HepG2 (cell line): ENCODE results near the gene METTL22. TPM values are rescaled to one million over a fixed set of nuclear protein-coding genes. Genes with fewer than 3 reads are reported as not detected.

Experiments used
- AGO1 ChIP-seq: fragments of 200-400 bp; formaldehyde crosslinking; IDR thresholded peaks from 2 replicates; pipeline ENCODE4 v1.6.1; 2017; ENCODE audit warnings: mild to moderate bottlenecking, low read depth, low read length, moderate library complexity; ENCODE audit not compliant: poor library complexity, severe bottlenecking
- BCLAF1 ChIP-seq: fragments of 450-650 bp; IDR thresholded peaks from 2 replicates; pipeline ENCODE4 v1.6.1; 2017; ENCODE audit warnings: mild to moderate bottlenecking
- BHLHE40 ChIP-seq: IDR thresholded peaks from 2 replicates; pipeline ENCODE4 v1.6.1; 2011; ENCODE audit warnings: low read length, improper control_type of control experiment
- CHD4 ChIP-seq: fragments of 200-600 bp; sonication (generic); IDR thresholded peaks from 2 replicates; pipeline ENCODE4 v1.7.0; 2017; ENCODE audit warnings: mild to moderate bottlenecking, low read length, borderline replicate concordance
- CREB1 ChIP-seq, 2 experiments: fragments of 450-650 bp in 1 of 2; IDR thresholded peaks; 2 replicates each; pipeline ENCODE4 v1.6.1; 2016 to 2017; ENCODE audit warnings: control low read depth in 1 of 2, mild to moderate bottlenecking in 1 of 2, missing compliant biosample characterization in 1 of 2, missing genetic modification characterization in 1 of 2
- FOXA1 ChIP-seq, 2 experiments: fragments of 450-650 bp in 1 of 2; sonication (generic) in 1 of 2; formaldehyde crosslinking in 1 of 2; IDR thresholded peaks; 2 replicates each; pipeline versions ENCODE4 v1.4.0 to v1.6.1; 2016 to 2020; ENCODE audit warnings: missing genetic modification reagents in 1 of 2
- FOXM1 ChIP-seq: sonication (generic); formaldehyde crosslinking; IDR thresholded peaks from 2 replicates; pipeline ENCODE4 v1.5.0; 2020; ENCODE audit warnings: missing genetic modification reagents
- GFI1 ChIP-seq: sonication (generic); formaldehyde crosslinking; IDR thresholded peaks from 2 replicates; pipeline ENCODE4 v1.5.0; 2020; ENCODE audit warnings: missing genetic modification reagents, mild to moderate bottlenecking, borderline replicate concordance
- MLLT10 ChIP-seq: sonication (generic); formaldehyde crosslinking; IDR thresholded peaks from 2 replicates; pipeline ENCODE4 v1.4.0; 2020; ENCODE audit warnings: missing genetic modification reagents
- MZF1 ChIP-seq: sonication (generic); formaldehyde crosslinking; IDR thresholded peaks from 2 replicates; pipeline ENCODE4 v1.8.1; 2023; ENCODE audit warnings: mild to moderate bottlenecking, missing genetic modification reagents, borderline replicate concordance
- NBN ChIP-seq: fragments of 450-650 bp; conservative IDR thresholded peaks from 2 replicates; pipeline ENCODE4 v1.6.1; 2017
- NFE2 ChIP-seq: sonication (generic); formaldehyde crosslinking; IDR thresholded peaks from 2 replicates; pipeline ENCODE4 v1.4.0; 2020; ENCODE audit warnings: missing genetic modification reagents
- NFE2L1 ChIP-seq: sonication (generic); formaldehyde crosslinking; IDR thresholded peaks from 2 replicates; pipeline ENCODE4 v1.4.0; 2020; ENCODE audit warnings: missing genetic modification reagents, mild to moderate bottlenecking, borderline replicate concordance
- NRL ChIP-seq: sonication (generic); formaldehyde crosslinking; IDR thresholded peaks from 2 replicates; pipeline ENCODE4 v1.5.0; 2020; ENCODE audit warnings: missing genetic modification reagents, mild to moderate bottlenecking, moderate library complexity, borderline replicate concordance
- TOPORS ChIP-seq: sonication (generic); formaldehyde crosslinking; IDR thresholded peaks from 2 replicates; pipeline ENCODE4 v1.8.0; 2023; ENCODE audit warnings: mild to moderate bottlenecking, missing genetic modification reagents
- ZFP1 ChIP-seq: IDR thresholded peaks from 2 replicates; pipeline ENCODE4 v1.6.1; 2016
- ZNF142 ChIP-seq: sonication (generic); formaldehyde crosslinking; IDR thresholded peaks from 2 replicates; pipeline ENCODE4 v1.4.0; 2020; ENCODE audit warnings: missing genetic modification reagents
- ZNF207 ChIP-seq: fragments of 450-650 bp; IDR thresholded peaks from 2 replicates; pipeline ENCODE4 v1.6.1; 2016; ENCODE audit warnings: antibody characterized with exemption, borderline replicate concordance
- ZNF709 ChIP-seq: sonication (generic); formaldehyde crosslinking; IDR thresholded peaks from 2 replicates; pipeline ENCODE4 v1.5.0; 2020; ENCODE audit warnings: mild to moderate bottlenecking, missing genetic modification reagents
- polyA plus RNA-seq, 8 experiments: library from polyadenylated mRNA; depleted of rRNA in 3 of 8; stranded (reverse) in 7 of 8; unstranded in 1 of 8; fragments of >200 nt; fragmentation: Illumina TruSeq in 4 of 8; extraction: Trizol in 4 of 8; gene quantifications; 2 replicates each; pipeline versions ENCODE4 v1.2.1 to v1.2.3, GENCODE V29; 2011 to 2016; ENCODE audit warnings: low read depth in 4 of 8, missing spikeins in 1 of 8, mixed read lengths in 1 of 8; ENCODE audit not compliant: insufficient read depth in 1 of 8
- total RNA-seq, 5 experiments: library from RNA; depleted of rRNA; stranded (reverse); fragments of >200 nt; fragmentation: Illumina TruSeq; extraction: Trizol; gene quantifications; 2 replicates each; pipeline ENCODE4 v1.2.3, GENCODE V29; 2016; ENCODE audit warnings: low read depth in 1 of 5

The METTL22 gene
- total and polyA plus RNA-seq, 2 of the 13 experiments (the other 11 are each of a cell fraction or from before 2014, with no cell fraction given): 36.2 to 94.8 TPM

GRCh38 chr16:8675183-8676159 lies 54.0 kb downstream of the METTL22 start (continued):
- no peak for TF ChIP-seq FOXM1 (CRISPR knock-in tag)
- no peak for TF ChIP-seq BHLHE40
- TF ChIP-seq GFI1 (CRISPR knock-in tag): no peak
- no peak for TF ChIP-seq FOXA1 (IDR thresholded peaks at IDR 0.05)
- TF ChIP-seq FOXA1 (CRISPR knock-in tag; IDR thresholded peaks at IDR 0.05): peak; percentile 61; the same call in 1 of the 2 replicates
- no peak for TF ChIP-seq NFE2 (CRISPR knock-in tag)
- no peak for TF ChIP-seq ZNF709 (CRISPR knock-in tag)
- no peak for TF ChIP-seq ZNF207
- no peak for TF ChIP-seq CREB1 (IDR thresholded peaks at IDR 0.05)
- TF ChIP-seq CREB1 (CRISPR knock-in tag; IDR thresholded peaks at IDR 0.05): no peak; the same call in 1 of the 2 replicates
- TF ChIP-seq ZFP1 (CRISPR knock-in tag): no peak
- TF ChIP-seq TOPORS (CRISPR knock-in tag): no peak
- no peak for TF ChIP-seq NBN
- TF ChIP-seq ZNF142 (CRISPR knock-in tag): 0 out of 2 replicates have a peak, but pooled peaks have one; percentile 27
- no peak for TF ChIP-seq NRL (CRISPR knock-in tag)
- TF ChIP-seq MLLT10 (CRISPR knock-in tag): no peak
- TF ChIP-seq AGO1: no peak
- TF ChIP-seq CHD4: no peak
- no peak for TF ChIP-seq MZF1
- no peak for TF ChIP-seq BCLAF1
- TF ChIP-seq NFE2L1 (CRISPR knock-in tag): no peak
